BE2C (cell line): ENCODE data around the gene CDC73.

Experiments
- DNase-seq: peaks from one replicate; pipeline ENCODE4 v3.0.0-alpha.2; 2020
- H3K27me3 ChIP-seq: fragments of 250-450 bp; sonication (Bioruptor Pico); 2 replicates; pipeline ENCODE4 v1.5.1; 2020; ENCODE audit warnings: mild to moderate bottlenecking
- H3K36me3 ChIP-seq: fragments of 250-450 bp; sonication (Bioruptor Pico); 2 replicates; pipeline ENCODE4 v1.5.1; 2020; ENCODE audit warnings: mild to moderate bottlenecking
- H3K4me1 ChIP-seq: fragments of 250-450 bp; sonication (Bioruptor Pico); 2 replicates; pipeline ENCODE4 v1.5.1; 2020
- H3K4me3 ChIP-seq: 2 replicates; pipeline ENCODE4 v1.5.1; 2011; ENCODE audit warnings: low read depth, low read length
- H3K9me3 ChIP-seq: fragments of 250-450 bp; sonication (Bioruptor Pico); 2 replicates; pipeline ENCODE4 v1.5.1; 2020
- TF ChIP-seq, protein P1 (sequence below): IDR thresholded peaks from 2 replicates; pipeline ENCODE4 v1.5.1; 2012; ENCODE audit warnings: mild to moderate bottlenecking, low read depth, low read length

Gene CDC73

DNA sequence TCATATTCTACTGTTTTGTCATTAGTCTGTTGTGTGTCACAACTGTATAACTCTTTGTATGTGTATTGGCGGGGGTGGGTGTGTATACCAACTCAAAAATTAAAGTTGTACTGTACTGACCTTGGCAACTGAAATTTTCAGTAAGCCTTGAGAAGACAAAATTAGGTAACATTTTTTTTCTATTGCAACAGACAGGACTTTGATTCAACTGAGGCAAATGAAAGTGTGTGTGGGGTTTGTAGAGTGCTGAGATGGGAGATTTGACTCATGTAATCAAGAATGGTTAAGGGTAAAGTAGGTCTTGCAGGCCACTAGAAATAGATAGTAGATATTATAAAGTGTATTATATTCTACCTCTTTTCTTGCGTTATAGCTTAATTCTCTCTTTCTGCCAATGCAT is 79.2 kb downstream of the CDC73 start:
- H3K27me3 ChIP-seq: no peaks in the 10 kb centered on the region
- no peak overlapping the region for H3K4me3 ChIP-seq
- H3K9me3 ChIP-seq: no peaks in the 10 kb centered on the region
- H3K4me1 ChIP-seq: no peaks in the 10 kb centered on the region
- TF ChIP-seq, protein P1, sequence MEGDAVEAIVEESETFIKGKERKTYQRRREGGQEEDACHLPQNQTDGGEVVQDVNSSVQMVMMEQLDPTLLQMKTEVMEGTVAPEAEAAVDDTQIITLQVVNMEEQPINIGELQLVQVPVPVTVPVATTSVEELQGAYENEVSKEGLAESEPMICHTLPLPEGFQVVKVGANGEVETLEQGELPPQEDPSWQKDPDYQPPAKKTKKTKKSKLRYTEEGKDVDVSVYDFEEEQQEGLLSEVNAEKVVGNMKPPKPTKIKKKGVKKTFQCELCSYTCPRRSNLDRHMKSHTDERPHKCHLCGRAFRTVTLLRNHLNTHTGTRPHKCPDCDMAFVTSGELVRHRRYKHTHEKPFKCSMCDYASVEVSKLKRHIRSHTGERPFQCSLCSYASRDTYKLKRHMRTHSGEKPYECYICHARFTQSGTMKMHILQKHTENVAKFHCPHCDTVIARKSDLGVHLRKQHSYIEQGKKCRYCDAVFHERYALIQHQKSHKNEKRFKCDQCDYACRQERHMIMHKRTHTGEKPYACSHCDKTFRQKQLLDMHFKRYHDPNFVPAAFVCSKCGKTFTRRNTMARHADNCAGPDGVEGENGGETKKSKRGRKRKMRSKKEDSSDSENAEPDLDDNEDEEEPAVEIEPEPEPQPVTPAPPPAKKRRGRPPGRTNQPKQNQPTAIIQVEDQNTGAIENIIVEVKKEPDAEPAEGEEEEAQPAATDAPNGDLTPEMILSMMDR: no peak
- DNase-seq: no peak
- peaks cover 3% of the 10 kb centered on the region; the same call in 1 of the 2 replicates for H3K36me3 ChIP-seq

DNA sequence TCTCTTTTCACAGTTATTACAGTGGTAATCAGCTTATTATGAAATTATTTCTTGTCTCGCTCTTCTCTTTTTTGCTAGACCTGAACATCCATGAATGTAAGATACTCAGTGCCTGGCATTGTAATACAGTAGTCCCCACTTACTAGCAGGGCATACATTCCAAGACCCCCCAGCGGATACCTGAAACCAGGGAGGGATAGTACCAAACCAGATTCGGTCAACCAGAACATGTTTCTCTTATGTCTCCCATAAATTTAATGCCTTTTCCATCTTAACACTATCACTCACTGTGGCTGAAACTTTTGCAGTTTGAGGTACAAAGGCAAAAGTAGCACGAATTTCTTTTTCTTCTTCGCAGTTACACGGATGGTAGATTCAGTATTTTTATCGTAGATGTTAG is 89.2 kb downstream of the CDC73 start:
- Histone ChIP-seq H3K4me3 (no peak overlapping the region), H3K9me3 (no peaks in the 10 kb centered on the region), H3K36me3 (peaks cover 23% of the 10 kb centered on the region), H3K27me3 (no peaks in the 10 kb centered on the region), H3K4me1 (no peaks in the 10 kb centered on the region)
- no peak for DNase-seq
- TF ChIP-seq, protein P1: no peak

DNA sequence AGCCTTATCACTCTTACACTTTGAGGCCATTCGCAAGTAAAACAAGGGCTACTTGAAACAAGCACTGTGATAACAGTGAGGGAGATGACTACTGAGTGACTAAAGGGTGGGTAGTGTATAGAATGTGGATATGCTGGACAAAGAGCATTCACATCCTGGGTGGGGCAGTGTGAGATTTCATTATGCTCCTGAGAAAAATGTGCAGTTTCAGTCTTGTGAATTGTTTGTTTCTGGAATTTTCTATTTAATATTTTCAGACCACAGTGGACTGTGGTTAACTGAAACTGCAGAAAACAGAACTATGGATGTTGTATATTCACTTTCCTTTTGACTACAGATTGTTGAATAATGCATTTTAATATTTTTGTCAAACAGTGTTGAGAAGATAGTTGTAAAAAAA is 89.7 kb downstream of the CDC73 start:
- Histone ChIP-seq H3K4me1 (no peaks in the 10 kb centered on the region), H3K36me3 (peaks cover 23% of the 10 kb centered on the region), H3K4me3 (no peak overlapping the region), H3K9me3 (no peaks in the 10 kb centered on the region), H3K27me3 (no peaks in the 10 kb centered on the region)
- DNase-seq: no peak
- TF ChIP-seq, protein P1: no peak

DNA sequence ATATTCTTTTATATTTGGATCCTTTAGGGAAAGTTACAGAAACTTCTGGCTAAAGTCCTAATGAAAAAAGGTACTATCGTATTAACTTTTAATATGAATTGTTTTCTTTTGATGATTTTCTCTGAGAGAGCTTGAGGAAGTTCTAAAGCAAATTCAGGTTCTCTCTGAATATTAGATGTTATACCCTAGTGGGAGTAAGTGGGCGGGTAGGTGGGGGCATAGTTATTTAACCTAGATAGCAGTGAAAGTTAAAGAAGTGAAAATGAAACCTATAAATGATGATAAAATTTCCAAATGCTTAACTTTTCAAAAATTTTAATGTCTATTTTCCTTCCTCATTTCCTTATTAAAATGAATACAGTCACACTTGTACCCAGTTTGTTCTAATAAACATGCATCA is 90.8 kb downstream of the CDC73 start:
- H3K36me3 ChIP-seq: peaks cover 23% of the 10 kb centered on the region
- no peaks in the 10 kb centered on the region for H3K9me3 ChIP-seq
- TF ChIP-seq, protein P1: no peak
- H3K27me3 ChIP-seq: no peaks in the 10 kb centered on the region
- H3K4me3 ChIP-seq: no peak overlapping the region
- no peaks in the 10 kb centered on the region for H3K4me1 ChIP-seq
- DNase-seq: no peak

DNA sequence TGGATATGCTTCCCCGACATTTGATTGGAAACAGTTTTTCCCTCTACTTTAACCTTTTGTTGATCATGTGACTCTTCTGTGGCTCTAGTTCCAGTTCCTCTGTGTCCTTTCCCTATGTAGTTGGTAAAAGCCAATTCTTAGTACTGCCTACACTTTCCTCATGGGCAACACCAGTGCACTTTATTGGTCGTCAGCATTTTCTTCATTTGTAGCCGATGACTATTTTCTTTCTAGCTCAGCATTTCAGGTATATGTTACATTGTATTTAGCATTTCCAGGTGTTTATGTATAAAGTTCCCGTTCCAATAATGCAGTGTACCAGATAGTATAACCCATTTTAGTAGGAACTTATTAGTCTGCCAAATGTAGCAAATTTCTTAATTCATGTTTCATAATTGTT is 92.2 kb downstream of the CDC73 start:
- no peak for DNase-seq
- H3K27me3 ChIP-seq: no peaks in the 10 kb centered on the region

DNA sequence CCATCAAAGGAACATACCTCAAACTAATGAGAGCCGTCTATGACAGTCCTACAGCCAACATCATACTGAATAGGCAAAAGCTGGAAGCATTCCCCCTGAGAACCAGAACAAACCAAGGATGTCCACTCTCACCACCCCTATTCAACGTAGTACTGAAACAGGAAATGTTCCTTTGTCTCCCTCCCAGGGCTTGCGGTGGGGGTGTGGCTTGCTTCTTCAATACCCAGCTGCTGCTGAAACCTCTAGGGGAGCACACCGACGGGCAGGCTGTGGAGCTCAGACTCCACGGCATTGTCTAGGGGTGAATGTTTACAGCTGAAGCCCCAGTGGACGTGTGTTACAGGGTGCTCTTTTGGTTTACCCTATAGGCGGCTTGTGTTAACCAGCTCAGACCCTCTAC is 95.1 kb downstream of the CDC73 start:
- no peak for DNase-seq
- no peak overlapping the region for H3K4me3 ChIP-seq
- no peaks in the 10 kb centered on the region for H3K27me3 ChIP-seq
- H3K36me3 ChIP-seq: peaks cover 27% of the 10 kb centered on the region
- H3K9me3 ChIP-seq: no peaks in the 10 kb centered on the region
- TF ChIP-seq, protein P1: no peak
- H3K4me1 ChIP-seq: no peaks in the 10 kb centered on the region

More for the DNA sequence above, 92.2 kb downstream of the CDC73 start:
- peaks cover 26% of the 10 kb centered on the region for H3K36me3 ChIP-seq
- H3K4me1 ChIP-seq: no peaks in the 10 kb centered on the region
- H3K4me3 ChIP-seq: no peak overlapping the region
- no peaks in the 10 kb centered on the region for H3K9me3 ChIP-seq
- TF ChIP-seq, protein P1: no peak
